ENCODE results near the gene CORO6. TPM values are rescaled to one million over a fixed set of nuclear protein-coding genes. Genes with fewer than 3 reads are reported as not detected.

CORO6 gene
- polyA plus RNA-seq, 2 of the 4 experiments (the other 2 are of a cell fraction), result 5.0 to 10.1 TPM

DNA sequence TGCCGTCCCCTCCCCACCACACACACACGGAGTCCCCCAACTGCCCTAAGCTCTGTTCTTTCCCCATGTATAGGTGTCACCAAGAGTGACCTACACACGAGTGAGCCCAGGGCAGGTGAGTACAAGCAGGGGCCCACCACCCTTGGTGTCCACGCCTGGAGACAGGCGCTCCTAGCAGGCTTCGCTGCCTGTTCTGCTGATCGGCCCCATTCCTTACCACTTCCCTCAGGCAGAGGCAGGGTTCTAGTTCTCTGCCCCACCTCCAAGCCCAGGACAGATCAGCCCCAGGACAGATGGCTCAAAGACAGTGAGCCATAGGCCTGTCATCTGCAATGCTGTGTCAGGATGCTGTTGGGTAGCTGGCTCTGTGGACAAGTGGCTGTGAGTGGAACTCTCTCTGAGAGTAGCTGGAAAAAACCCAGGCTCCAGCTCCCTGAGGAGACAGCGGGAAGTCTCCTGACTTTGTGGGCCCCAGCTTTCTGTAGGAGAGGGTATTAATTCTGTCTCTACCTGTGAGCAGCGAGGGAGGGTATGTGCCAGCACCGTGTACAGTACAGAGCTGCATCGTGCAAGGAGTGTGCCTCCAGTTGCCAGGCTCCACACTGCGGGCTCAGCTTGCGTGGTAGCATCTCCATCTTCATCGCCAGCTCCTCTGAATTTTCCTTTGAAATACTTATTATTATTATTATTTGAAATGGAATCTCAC lies 53.3 kb downstream of the CORO6 start (continued):
- no peak for TF ChIP-seq NR3C1 (IDR thresholded peaks at IDR 0.05)
- no peak for TF ChIP-seq NFE2L2 (conservative IDR thresholded peaks at IDR 0.05; ENCODE audit: low read length)

DNA sequence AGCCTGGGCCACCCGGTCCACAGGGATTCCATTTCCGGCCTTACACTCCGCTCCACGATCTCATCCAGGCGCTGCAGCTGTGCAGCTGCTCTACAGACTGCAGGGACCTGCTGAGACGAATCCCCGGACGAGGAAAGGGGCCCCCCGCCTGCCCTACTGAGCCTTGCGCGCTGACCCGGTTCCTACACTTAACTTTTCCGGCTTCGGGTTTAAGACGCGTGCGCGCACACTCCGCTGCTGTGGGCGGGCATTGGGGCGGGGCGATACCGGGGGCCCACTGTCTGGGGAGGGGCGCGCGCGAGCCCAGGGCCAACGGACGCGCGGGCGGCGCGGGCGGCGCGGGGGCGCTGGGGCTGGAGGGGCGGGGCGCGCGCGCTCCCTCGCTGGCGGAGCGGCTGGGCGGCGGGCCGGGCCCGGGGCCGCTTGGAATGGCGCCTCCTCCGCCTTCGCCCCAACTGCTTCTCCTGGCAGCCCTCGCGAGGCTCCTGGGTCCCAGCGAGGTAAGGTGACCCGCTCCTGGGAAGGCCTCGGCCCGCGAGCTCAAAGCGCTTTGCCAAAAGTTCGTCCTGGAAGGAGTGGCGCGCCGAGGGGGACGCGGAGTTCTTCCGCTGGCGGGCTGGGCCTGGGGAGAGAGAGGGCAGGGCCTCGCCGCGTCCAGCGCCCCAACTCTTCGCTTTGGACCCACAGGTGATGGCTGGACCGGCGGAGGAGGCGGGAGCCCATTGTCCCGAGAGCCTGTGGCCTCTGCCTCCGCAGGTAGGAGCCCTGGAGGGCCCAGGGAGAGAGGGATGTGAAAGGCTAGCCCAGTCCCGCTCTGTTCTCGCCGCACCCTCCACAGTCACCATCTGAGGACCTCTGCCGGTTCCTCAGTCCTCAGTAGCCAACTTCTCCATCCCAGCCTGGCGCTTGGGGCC lies 54.1 kb downstream of the CORO6 start, which contains the start of gene TP53I13:
TSS of gene TP53I13 (plus strand) at position 371 of the 914 bp plus-strand sequence. CDS start at position 429, 58 bp downstream.
- DNase-seq (ENCODE audit: low read depth in 1 of 2, low spot score in 1 of 2) (peak; percentile 82 to 90), FAIRE-seq (no peak)

More for the DNA sequence above, 54.1 kb downstream of the CORO6 start, which contains the start of gene TP53I13:
- peak within 1 kb of the TSS; percentile 62 for H3K4me3 ChIP-seq
- 5% methylated on average over 58 of the region's 85 CpGs for WGBS (ENCODE audit: missing lambda C conversion rate)
- TF ChIP-seq, protein P1, sequence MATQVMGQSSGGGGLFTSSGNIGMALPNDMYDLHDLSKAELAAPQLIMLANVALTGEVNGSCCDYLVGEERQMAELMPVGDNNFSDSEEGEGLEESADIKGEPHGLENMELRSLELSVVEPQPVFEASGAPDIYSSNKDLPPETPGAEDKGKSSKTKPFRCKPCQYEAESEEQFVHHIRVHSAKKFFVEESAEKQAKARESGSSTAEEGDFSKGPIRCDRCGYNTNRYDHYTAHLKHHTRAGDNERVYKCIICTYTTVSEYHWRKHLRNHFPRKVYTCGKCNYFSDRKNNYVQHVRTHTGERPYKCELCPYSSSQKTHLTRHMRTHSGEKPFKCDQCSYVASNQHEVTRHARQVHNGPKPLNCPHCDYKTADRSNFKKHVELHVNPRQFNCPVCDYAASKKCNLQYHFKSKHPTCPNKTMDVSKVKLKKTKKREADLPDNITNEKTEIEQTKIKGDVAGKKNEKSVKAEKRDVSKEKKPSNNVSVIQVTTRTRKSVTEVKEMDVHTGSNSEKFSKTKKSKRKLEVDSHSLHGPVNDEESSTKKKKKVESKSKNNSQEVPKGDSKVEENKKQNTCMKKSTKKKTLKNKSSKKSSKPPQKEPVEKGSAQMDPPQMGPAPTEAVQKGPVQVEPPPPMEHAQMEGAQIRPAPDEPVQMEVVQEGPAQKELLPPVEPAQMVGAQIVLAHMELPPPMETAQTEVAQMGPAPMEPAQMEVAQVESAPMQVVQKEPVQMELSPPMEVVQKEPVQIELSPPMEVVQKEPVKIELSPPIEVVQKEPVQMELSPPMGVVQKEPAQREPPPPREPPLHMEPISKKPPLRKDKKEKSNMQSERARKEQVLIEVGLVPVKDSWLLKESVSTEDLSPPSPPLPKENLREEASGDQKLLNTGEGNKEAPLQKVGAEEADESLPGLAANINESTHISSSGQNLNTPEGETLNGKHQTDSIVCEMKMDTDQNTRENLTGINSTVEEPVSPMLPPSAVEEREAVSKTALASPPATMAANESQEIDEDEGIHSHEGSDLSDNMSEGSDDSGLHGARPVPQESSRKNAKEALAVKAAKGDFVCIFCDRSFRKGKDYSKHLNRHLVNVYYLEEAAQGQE (IDR thresholded peaks at IDR 0.05), result peak; percentile 46
- TF ChIP-seq PHF8 (IDR thresholded peaks at IDR 0.05; ENCODE audit: borderline replicate concordance, low read depth) (peak; percentile 55; the same call in 1 of the 2 replicates), JUNB (IDR thresholded peaks at IDR 0.05) (no peak), JUN (IDR thresholded peaks at IDR 0.05) (peak in 1 of 2 experiments; percentile 86; a peak in 4 of 5 replicates), RNF2 (IDR thresholded peaks at IDR 0.05; ENCODE audit: borderline replicate concordance, low read depth) (peak; percentile 88; the same call in 1 of the 2 replicates), POLR2AphosphoS2 (conservative IDR thresholded peaks at IDR 0.05; ENCODE audit: low read length) (no peak), FOSB (CRISPR knock-in tag; IDR thresholded peaks at IDR 0.05) (no peak), HOXB13 (CRISPR knock-in tag; IDR thresholded peaks at IDR 0.05; ENCODE audit: low read depth) (0 out of 2 replicates have a peak, but pooled peaks have one; percentile 21), POLR2A (IDR thresholded peaks at IDR 0.05; ENCODE audit: low read length) (peak; percentile 81), HOXB5 (CRISPR knock-in tag; IDR thresholded peaks at IDR 0.05) (0 out of 2 replicates have a peak, but pooled peaks have one; percentile 28), CHD2 (IDR thresholded peaks at IDR 0.05; ENCODE audit: low read length, partially characterized antibody) (peak; percentile 69)
- TF ChIP-seq, protein P2, sequence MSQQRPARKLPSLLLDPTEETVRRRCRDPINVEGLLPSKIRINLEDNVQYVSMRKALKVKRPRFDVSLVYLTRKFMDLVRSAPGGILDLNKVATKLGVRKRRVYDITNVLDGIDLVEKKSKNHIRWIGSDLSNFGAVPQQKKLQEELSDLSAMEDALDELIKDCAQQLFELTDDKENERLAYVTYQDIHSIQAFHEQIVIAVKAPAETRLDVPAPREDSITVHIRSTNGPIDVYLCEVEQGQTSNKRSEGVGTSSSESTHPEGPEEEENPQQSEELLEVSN (IDR thresholded peaks at IDR 0.05; ENCODE audit: borderline replicate concordance, low read depth), result peak; percentile 24; the same call in 1 of the 2 replicates
- TF ChIP-seq, protein P3, sequence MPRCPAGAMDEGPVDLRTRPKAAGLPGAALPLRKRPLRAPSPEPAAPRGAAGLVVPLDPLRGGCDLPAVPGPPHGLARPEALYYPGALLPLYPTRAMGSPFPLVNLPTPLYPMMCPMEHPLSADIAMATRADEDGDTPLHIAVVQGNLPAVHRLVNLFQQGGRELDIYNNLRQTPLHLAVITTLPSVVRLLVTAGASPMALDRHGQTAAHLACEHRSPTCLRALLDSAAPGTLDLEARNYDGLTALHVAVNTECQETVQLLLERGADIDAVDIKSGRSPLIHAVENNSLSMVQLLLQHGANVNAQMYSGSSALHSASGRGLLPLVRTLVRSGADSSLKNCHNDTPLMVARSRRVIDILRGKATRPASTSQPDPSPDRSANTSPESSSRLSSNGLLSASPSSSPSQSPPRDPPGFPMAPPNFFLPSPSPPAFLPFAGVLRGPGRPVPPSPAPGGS (IDR thresholded peaks at IDR 0.05), result peak; percentile 84; the same call in 2 of the 3 replicates
- no peaks in the 10 kb centered on the region for H3K9me3 ChIP-seq
- peak within 1 kb of the TSS; percentile 92 to 94 for H3K27ac ChIP-seq
- ChIA-PET CTCF (interaction anchor here (1.0 to 24.0 kb wide), 13 partner anchors 10 to 363 kb away, joined by 3 to 474 read pairs (median 9); partner anchors contain the start of genes ANKRD13B and CORO6), POLR2A (interaction anchor here (1.0 to 4.0 kb wide), 5 partner anchors 8 to 274 kb away, joined by 3 to 21 read pairs (median 4); partner anchors contain the start of genes ANKRD13B and NUFIP2)
- peak within 1 kb of the TSS; percentile 83 for H3K4me2 ChIP-seq
- H3K4me1 ChIP-seq, result peaks cover 20% of the 10 kb centered on the region
- ATAC-seq, result peak; percentile 40 to 62

Data from A549 (cell line).